GM13977 (cell line): ENCODE results near the gene COBLL1.

Experiments
- DNase-seq: peaks from one replicate; pipeline ENCODE4 v3.0.0; 2012; ENCODE audit warnings: low spot score
- CTCF ChIP-seq: IDR thresholded peaks from 2 replicates; pipeline ENCODE4 v1.5.1; 2012; ENCODE audit warnings: mild to moderate bottlenecking, control low read depth; ENCODE audit not compliant: insufficient read depth; ENCODE audit errors: extremely low read depth, missing control alignments
- in situ Hi-C: fragments of 300-500 bp; cut with MboI; formaldehyde crosslinking; loops from one replicate; pipeline ENCODE4 v1.12.0; 2022; ENCODE audit warnings: low sequenced_read_pairs, low pct_unique_long_range_greater_than_20kb, mixed read lengths, inconsistent platforms; ENCODE audit not compliant: unreplicated experiment

Gene COBLL1

GRCh38 chr2:164841719-164842623, at the start of gene COBLL1:
Gene COBLL1, minus strand, starts transcription at chr2:164841823. Its CDS starts 627 bp downstream, at chr2:164841196.
- in situ Hi-C loops = no loop called here

GRCh38 chr2:164890544-164890943, 48.9 kb upstream of the COBLL1 start:
- no peak for DNase-seq
- no peak for TF ChIP-seq CTCF
- in situ Hi-C loops = no loop called here

More at GRCh38 chr2:164841719-164842623, at the start of gene COBLL1:
- peak; percentile 62 for DNase-seq
- peak; percentile 62 for TF ChIP-seq CTCF

GRCh38 chr2:164888592-164888991, 47.0 kb upstream of the COBLL1 start:
- DNase-seq = no peak
- no peak for TF ChIP-seq CTCF
- in situ Hi-C loops = no loop called here

GRCh38 chr2:164887434-164888144, 46.0 kb upstream of the COBLL1 start:
- in situ Hi-C loops = no loop called here
- no peak for DNase-seq
- no peak for TF ChIP-seq CTCF

- DNase-seq = no peak
- in situ Hi-C loops = no loop called here
Measured at GRCh38 chr2:164882276-164882675, 40.7 kb upstream of the COBLL1 start.

More at GRCh38 chr2:164882276-164882675, 40.7 kb upstream of the COBLL1 start:
- TF ChIP-seq CTCF = no peak
